ENCODE data around the gene TGFBR3. TPM values are rescaled to one million over a fixed set of nuclear protein-coding genes. Genes with fewer than 3 reads are reported as not detected.

The TGFBR3 gene
- polyA plus RNA-seq, 1 donor (not counting 4 experiments of a cell fraction or from before 2014, with no cell fraction given), result 1.2 TPM

DNA sequence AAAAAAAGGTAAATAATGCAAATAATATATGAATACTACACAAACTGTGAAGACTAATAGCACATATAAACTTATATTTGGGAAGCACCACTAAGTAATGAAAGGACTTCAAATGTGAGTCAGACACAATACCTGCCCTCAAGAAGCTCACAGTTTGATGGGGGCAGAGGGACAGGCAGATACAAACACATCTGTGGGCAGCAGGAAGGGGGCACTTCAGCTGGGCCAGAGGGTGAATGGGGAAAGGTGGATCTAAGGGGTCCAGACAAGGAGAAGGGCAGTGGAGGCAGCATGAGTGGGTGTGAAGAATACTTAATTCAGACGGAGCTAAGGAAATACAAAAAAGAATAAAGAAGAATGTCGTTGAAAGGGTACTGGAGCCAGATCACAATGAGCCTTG is 114.2 kb downstream of the TGFBR3 start:
- H3K9me1 ChIP-seq (ENCODE audit: control insufficient read depth, extremely low read depth, insufficient read depth, low read length), result no peaks in the 10 kb centered on the region
- H3K36me3 ChIP-seq (ENCODE audit: control insufficient read depth in 2 of 2, extremely low read depth in 1 of 2, insufficient read depth in 2 of 2, low read length in 2 of 2), result no peaks in the 10 kb centered on the region
- no peaks in the 10 kb centered on the region for H3K27me3 ChIP-seq (ENCODE audit: control insufficient read depth, extremely low read depth, insufficient read depth, low read length)
- H3K4me2 ChIP-seq (ENCODE audit: control insufficient read depth, extremely low read depth, insufficient read depth, low read depth, low read length), result no peak overlapping the region
- no peak overlapping the region for H3K4me3 ChIP-seq (ENCODE audit: control insufficient read depth in 2 of 3, extremely low read depth in 1 of 3, insufficient read depth in 2 of 3, low read depth in 1 of 3, low read length in 3 of 3)
- DNase-seq (ENCODE audit: low read depth, low spot score) (no peak), FAIRE-seq (no peak)
- no peak for TF ChIP-seq EZH2 (IDR thresholded peaks at IDR 0.05; ENCODE audit: low read length)
- TF ChIP-seq, protein P1, sequence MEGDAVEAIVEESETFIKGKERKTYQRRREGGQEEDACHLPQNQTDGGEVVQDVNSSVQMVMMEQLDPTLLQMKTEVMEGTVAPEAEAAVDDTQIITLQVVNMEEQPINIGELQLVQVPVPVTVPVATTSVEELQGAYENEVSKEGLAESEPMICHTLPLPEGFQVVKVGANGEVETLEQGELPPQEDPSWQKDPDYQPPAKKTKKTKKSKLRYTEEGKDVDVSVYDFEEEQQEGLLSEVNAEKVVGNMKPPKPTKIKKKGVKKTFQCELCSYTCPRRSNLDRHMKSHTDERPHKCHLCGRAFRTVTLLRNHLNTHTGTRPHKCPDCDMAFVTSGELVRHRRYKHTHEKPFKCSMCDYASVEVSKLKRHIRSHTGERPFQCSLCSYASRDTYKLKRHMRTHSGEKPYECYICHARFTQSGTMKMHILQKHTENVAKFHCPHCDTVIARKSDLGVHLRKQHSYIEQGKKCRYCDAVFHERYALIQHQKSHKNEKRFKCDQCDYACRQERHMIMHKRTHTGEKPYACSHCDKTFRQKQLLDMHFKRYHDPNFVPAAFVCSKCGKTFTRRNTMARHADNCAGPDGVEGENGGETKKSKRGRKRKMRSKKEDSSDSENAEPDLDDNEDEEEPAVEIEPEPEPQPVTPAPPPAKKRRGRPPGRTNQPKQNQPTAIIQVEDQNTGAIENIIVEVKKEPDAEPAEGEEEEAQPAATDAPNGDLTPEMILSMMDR (optimal IDR thresholded peaks at IDR 0.05 in 1 of 3, IDR thresholded peaks at IDR 0.05 in 1 of 3, conservative IDR thresholded peaks at IDR 0.05 in 1 of 3; ENCODE audit: extremely low read depth in 1 of 3, insufficient read depth in 2 of 3, low read length in 3 of 3), result no peak
- H2AFZ ChIP-seq (ENCODE audit: control insufficient read depth, low read length), result no peak overlapping the region
- no peaks in the 10 kb centered on the region for H3K9me3 ChIP-seq (ENCODE audit: control insufficient read depth, low read depth, low read length)
- no peak overlapping the region for H3K9ac ChIP-seq (ENCODE audit: control insufficient read depth, extremely low read depth, insufficient read depth, low read length)
- H3K79me2 ChIP-seq (ENCODE audit: control insufficient read depth, insufficient read depth, low read length), result no peaks in the 10 kb centered on the region
- H4K20me1 ChIP-seq (ENCODE audit: control insufficient read depth, extremely low read depth, insufficient read depth, low read length), result no peaks in the 10 kb centered on the region
- no peaks in the 10 kb centered on the region for H3K4me1 ChIP-seq (ENCODE audit: control insufficient read depth, extremely low read depth, insufficient read depth, low read length)
- dilution Hi-C loops (cut with MboI; ENCODE audit: extremely low pct_ligation_motif_present, low sequenced_read_pairs), result no loop called here
- no peak overlapping the region for H3K27ac ChIP-seq (ENCODE audit: control insufficient read depth, insufficient read depth, low read length)

- Histone ChIP-seq H3K79me2 (ENCODE audit: control insufficient read depth, insufficient read depth, low read length) (no peaks in the 10 kb centered on the region), H2AFZ (ENCODE audit: control insufficient read depth, low read length) (no peak overlapping the region), H3K4me1 (ENCODE audit: control insufficient read depth, extremely low read depth, insufficient read depth, low read length) (no peaks in the 10 kb centered on the region), H3K9me3 (ENCODE audit: control insufficient read depth, low read depth, low read length) (no peaks in the 10 kb centered on the region), H3K9ac (ENCODE audit: control insufficient read depth, extremely low read depth, insufficient read depth, low read length) (no peak overlapping the region), H3K9me1 (ENCODE audit: control insufficient read depth, extremely low read depth, insufficient read depth, low read length) (no peaks in the 10 kb centered on the region), H3K4me2 (ENCODE audit: control insufficient read depth, extremely low read depth, insufficient read depth, low read depth, low read length) (no peak overlapping the region), H3K36me3 (ENCODE audit: control insufficient read depth in 2 of 2, extremely low read depth in 1 of 2, insufficient read depth in 2 of 2, low read length in 2 of 2) (no peaks in the 10 kb centered on the region), H4K20me1 (ENCODE audit: control insufficient read depth, extremely low read depth, insufficient read depth, low read length) (no peaks in the 10 kb centered on the region), H3K27ac (ENCODE audit: control insufficient read depth, insufficient read depth, low read length) (no peak overlapping the region), H3K4me3 (ENCODE audit: control insufficient read depth in 2 of 3, extremely low read depth in 1 of 3, insufficient read depth in 2 of 3, low read depth in 1 of 3, low read length in 3 of 3) (no peak overlapping the region), H3K27me3 (ENCODE audit: control insufficient read depth, extremely low read depth, insufficient read depth, low read length) (no peaks in the 10 kb centered on the region)
- no peak for DNase-seq (ENCODE audit: low read depth, low spot score)
- no peak for FAIRE-seq
- dilution Hi-C loops (cut with MboI; ENCODE audit: extremely low pct_ligation_motif_present, low sequenced_read_pairs), result no loop called here
- TF ChIP-seq EZH2 (IDR thresholded peaks at IDR 0.05; ENCODE audit: low read length), result no peak
- TF ChIP-seq, protein P1 (optimal IDR thresholded peaks at IDR 0.05 in 1 of 3, IDR thresholded peaks at IDR 0.05 in 1 of 3, conservative IDR thresholded peaks at IDR 0.05 in 1 of 3; ENCODE audit: extremely low read depth in 1 of 3, insufficient read depth in 2 of 3, low read length in 3 of 3), result no peak
Measured at GRCh38 chr1:91770667-91771268, 115.2 kb downstream of the TGFBR3 start.

Data from keratinocyte (primary cell).